ENCODE results near the gene JAGN1.
"Not testable (repeated sequence)": the region's sequence is repeated elsewhere in the genome, so short reads cannot be mapped to it uniquely, and the experiment has no call there.

The JAGN1 gene

GRCh38 chr3:9866639-9867038, 23.8 kb upstream of the JAGN1 start:
- no peak for DNase-seq

- DNase-seq, result no peak
These were observed 23.3 kb upstream of the JAGN1 start for GRCh38 chr3:9867106-9867505.

- no peak for DNase-seq
These were observed 20.5 kb upstream of the JAGN1 start for GRCh38 chr3:9869955-9870354.

GRCh38 chr3:9870978-9871377, 19.4 kb upstream of the JAGN1 start:
- no peak for DNase-seq

GRCh38 chr3:9872067-9872466, 18.3 kb upstream of the JAGN1 start:
- DNase-seq, result not testable (repeated sequence)

DNA sequence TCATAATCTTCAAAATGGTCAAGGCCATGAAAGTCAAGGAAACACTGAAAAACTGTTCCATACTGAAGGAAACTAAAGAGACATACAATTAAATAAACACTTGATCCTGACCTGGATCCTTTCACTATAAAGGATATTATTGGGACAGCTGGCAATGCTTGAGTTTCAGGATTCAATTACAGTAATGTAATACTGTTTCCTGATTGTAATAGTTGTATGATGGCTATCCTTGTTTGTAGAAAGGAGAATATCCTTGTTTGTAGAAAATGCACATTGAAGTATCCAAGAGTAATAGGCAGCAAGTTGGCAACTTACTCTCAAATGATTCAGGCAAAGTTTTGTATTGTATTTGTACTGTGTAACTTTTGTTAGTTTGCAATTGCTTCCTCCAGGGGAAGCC, 15.0 kb upstream of the JAGN1 start:
- no peak for DNase-seq

GRCh38 chr3:9876255-9876654, 14.2 kb upstream of the JAGN1 start:
- not testable (repeated sequence) for DNase-seq

- DNase-seq, result no peak
These were observed 13.4 kb upstream of the JAGN1 start for GRCh38 chr3:9876991-9877390.

- DNase-seq, result no peak
These were observed 11.7 kb upstream of the JAGN1 start for GRCh38 chr3:9878700-9879099.

GRCh38 chr3:9879830-9880549, 10.4 kb upstream of the JAGN1 start, which contains the start of gene CIDEC:
TSS of gene CIDEC (minus strand) at chr3:9880253. CDS start at chr3:9878486, 1,767 bp downstream.
- no peak for DNase-seq

- DNase-seq, result no peak
These were observed 9.0 kb upstream of the JAGN1 start for GRCh38 chr3:9881441-9881840.

DNA sequence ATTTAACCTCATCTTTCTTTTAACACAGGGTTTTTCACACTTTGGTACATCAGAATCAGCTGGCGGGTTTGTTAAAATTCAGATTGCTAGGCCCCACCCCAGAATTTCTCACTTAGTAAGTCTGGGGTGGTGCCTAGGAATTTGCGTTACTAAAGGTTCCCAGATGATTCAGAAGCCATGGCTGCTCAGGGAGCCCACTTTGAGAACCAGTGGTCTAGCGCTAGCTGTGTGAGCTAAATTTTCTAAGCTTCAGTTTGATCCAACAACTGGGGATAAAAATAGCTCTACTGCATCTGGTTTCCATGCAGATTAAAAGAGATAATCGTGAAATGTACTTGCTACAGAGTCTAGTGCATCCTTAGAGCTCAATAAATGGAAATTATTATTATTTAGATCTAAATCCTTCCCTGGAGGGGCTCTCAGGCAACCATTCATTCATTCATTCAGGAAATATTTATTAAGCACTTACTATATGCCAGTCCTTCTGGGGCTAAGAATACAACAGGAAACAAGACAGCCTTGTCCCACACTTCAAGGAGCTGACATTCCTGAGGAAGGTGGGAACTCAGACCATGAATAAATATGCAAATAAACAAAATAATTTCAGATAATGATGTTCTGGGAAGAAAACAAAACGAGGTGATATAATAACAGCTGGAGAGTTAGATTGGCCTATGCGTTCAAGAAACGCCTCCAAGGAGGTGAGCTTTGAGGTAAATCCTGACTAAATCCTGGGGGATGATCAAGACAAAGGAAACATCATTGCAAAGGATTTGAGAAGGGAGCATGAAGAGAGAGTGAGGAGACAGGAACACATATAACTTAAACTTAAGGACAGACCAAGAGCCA, 6.5 kb upstream of the JAGN1 start:
- no peak for DNase-seq

- DNase-seq, result no peak
These were observed 5.8 kb upstream of the JAGN1 start for GRCh38 chr3:9884555-9885165.

GRCh38 chr3:9886328-9886727, 4.1 kb upstream of the JAGN1 start:
- no peak for DNase-seq

DNA sequence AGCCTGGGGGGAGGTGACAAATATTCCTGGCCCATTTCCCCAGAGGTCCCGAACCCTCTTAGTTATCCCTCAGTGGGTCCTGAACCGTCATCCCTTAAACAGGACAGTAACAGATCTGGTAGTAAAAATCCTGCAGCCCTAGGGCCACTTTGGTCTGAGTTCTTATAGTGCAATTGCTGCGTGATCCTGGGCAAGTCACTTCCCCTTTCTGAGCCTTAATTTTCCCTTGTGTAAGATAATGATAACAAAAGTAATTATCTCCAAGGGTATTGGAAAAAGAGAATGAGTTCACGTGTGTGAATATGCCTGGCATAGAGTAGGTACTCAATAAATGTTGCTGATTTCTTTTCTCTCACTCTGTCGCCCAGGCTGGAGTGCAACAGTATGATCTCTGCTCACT, 2.9 kb upstream of the JAGN1 start:
- no peak for DNase-seq

GRCh38 chr3:9888540-9888939, 1.9 kb upstream of the JAGN1 start:
- DNase-seq, result no peak

- no peak for DNase-seq
These were observed 1.0 kb upstream of the JAGN1 start for GRCh38 chr3:9889405-9889804.

- DNase-seq, result no peak
These were observed 737 bp downstream of the JAGN1 start for GRCh38 chr3:9891072-9891622.

GRCh38 chr3:9893739-9894138, 3.3 kb downstream of the JAGN1 start:
- DNase-seq, result no peak

- DNase-seq, result not testable (repeated sequence)
These were observed 5.3 kb downstream of the JAGN1 start for GRCh38 chr3:9895715-9896114.

- DNase-seq, result not testable (repeated sequence)
These were observed 6.5 kb downstream of the JAGN1 start for GRCh38 chr3:9896755-9897407.
